SH-SY5Y (cell line): ENCODE measurements around the gene NFU1.

ENCODE experiments used
- GATA2 ChIP-seq: IDR thresholded peaks from 2 replicates; pipeline ENCODE4 v1.6.1; 2011; ENCODE audit warnings: mild to moderate bottlenecking, low read depth, low read length
- GATA3 ChIP-seq: IDR thresholded peaks from 2 replicates; pipeline ENCODE4 v1.6.1; 2011; ENCODE audit warnings: low read depth, mild to moderate bottlenecking, low read length, moderate library complexity

DNA sequence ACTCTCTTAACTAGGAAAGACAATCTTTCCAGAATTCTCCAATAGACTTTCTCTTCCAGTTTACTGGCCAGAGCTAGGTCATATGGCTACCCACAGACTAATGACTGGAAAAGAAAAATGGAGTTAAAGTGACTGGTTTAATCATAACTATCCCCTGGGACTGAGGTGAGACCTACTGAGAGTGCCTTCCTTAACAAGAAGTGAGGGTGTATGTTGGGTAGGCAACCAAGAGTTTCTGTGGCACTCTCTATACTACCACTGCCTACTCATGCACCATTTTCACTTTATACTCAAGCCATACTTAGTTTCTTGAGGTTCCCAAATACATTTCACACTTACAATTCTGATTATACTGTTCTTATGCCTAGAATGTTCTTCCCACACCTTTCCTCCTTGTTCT lies 43.3 kb downstream of the NFU1 start:
- no peak for TF ChIP-seq GATA2
- TF ChIP-seq GATA3: no peak
